GM19438 (cell line): ENCODE measurements around the gene TRAFD1.

Experiments used
- ATAC-seq: cut with Tn5 transposase; IDR thresholded peaks from one replicate; pipeline ENCODE4 v1.9.1; 2021; ENCODE audit warnings: low read depth; ENCODE audit not compliant: unreplicated experiment

TRAFD1 gene

GRCh38 chr12:112170971-112171596 lies 45.7 kb downstream of the TRAFD1 start:
- no peak for ATAC-seq

GRCh38 chr12:112172556-112173324 lies 47.4 kb downstream of the TRAFD1 start:
- ATAC-seq = no peak

DNA sequence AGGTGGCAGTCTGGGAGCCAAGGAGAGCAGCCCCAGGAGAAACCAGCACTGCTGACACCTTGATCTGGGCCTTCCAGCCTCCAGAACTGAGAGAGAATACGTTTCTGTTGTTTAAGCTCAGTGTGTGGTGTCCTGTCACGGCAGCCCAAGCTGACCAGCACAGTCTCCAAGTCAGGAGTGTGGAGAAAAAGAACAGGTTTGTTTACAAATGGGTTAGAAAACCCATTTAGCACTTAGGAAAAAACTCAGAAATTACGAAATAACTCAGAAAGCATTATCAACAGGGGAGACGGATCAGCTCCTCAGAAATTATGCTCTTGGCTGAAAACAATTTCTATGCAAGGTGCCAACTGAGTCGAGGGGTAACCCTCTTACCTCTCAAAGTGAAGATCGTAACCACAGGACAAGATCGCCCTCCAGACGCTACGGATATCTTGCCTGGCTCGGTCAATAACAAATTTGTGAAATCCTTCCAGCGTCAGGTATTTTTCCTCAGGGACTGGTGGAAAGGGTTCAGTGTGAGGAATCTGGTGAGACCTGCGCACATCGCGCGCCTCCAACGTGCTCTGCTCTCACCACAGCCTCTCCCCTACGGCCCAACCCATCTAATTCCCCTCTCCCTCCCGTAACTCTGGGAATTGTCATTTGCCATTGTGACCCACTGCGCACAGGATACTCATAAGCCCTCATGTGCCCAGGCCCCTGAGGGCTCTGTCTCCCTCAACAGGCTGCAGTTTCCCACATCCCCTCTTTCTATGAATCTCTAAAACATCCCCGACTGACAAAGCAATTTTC lies 50.2 kb downstream of the TRAFD1 start:
- no peak for ATAC-seq

- no peak for ATAC-seq
Observed at GRCh38 chr12:112176321-112177010, 51.1 kb downstream of the TRAFD1 start.

DNA sequence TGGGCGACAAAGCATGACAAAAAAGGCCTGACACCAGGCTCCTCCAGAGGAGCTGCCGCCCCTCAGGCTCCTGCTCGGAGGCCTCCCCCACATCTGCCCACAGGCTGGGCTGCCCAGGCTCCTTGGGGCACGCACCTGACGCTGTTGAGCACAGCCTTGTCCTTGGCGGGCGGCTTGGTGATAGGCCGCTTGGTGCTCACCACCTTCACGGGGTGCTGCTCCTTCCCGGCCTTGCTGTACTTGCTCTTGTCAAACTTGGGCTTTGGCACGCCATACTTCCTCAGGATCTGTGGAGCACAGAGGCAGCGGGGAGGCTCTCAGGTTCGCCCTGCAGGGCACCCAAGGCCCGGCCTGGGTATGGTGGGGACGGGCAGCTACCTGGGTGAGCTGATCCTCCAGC lies 53.4 kb downstream of the TRAFD1 start:
- no peak for ATAC-seq

- no peak for ATAC-seq
Observed at GRCh38 chr12:112179341-112179740, 54.0 kb downstream of the TRAFD1 start.

DNA sequence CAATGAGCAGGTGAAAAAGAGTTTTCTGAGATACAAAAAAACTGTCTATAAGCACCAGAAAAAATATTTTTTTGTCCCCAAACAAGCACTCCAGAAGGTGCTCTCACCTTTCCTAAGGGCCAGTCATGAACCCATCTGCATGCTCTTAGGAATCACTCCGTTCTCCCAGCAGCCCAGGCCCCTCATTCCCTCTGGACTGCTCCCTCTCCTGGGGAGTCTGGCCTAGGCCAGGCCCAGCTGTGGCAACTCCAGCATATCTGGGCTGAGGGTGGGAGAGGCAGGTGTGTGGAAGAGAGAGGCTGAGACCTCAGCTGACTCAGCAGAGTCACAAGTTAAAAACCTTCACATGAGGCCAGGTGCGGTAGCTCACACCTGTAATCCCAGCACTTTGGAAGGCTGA lies 54.6 kb downstream of the TRAFD1 start:
- no peak for ATAC-seq

- no peak for ATAC-seq
Observed at GRCh38 chr12:112180422-112180821, 55.1 kb downstream of the TRAFD1 start.

- ATAC-seq = no peak
Observed at GRCh38 chr12:112182499-112182898, 57.1 kb downstream of the TRAFD1 start.

GRCh38 chr12:112183141-112184021 lies 58.0 kb downstream of the TRAFD1 start:
- no peak for ATAC-seq

- ATAC-seq = no peak
Observed at GRCh38 chr12:112184056-112184887, 58.9 kb downstream of the TRAFD1 start.

- ATAC-seq = no peak
Observed at GRCh38 chr12:112185093-112185923, 59.9 kb downstream of the TRAFD1 start.

- ATAC-seq = no peak
Observed at GRCh38 chr12:112188130-112188830, 62.9 kb downstream of the TRAFD1 start.

GRCh38 chr12:112190231-112191025 lies 65.1 kb downstream of the TRAFD1 start:
- ATAC-seq = no peak

DNA sequence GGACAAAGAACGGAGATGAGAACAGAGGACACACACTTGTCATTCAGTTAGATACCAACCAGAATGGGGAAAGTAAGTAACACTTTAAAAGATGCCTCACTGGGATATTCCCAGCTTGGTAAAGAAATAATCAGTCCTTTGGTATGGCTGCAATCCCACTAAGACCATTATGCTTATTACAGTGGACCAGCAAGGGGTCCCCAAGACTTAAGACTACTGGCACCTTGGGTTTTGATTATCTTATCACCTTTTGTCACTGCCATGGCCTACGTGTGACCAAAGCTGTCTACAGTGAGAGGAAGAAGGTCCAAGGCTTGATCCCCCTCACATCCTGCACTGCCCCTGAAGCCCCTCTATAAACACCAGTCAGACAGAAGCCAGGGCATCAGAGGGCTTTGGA lies 65.8 kb downstream of the TRAFD1 start:
- ATAC-seq = no peak

DNA sequence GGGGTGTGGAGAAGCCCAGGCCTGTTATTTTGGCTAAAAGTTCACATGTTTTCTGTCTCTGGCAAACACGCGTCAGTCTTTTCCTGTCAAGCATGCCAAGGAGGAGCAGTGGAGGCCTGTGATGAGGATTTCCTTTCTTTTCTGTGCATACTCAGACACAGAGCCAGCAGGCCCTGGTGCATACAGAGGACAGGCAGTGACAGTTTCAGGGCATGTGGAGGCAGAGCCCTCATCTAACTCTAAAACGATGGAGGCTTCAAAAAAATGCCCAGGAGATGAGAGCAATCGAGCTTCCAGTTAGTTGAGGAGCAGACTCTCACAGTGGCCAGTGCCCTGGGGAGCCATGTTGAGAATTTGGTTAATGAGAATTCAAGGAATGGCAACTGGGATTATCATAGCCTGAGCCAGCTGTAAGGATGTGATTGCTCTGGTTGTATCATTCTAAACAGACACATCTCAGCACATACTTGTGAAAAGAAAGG lies 66.5 kb downstream of the TRAFD1 start:
- ATAC-seq = no peak

DNA sequence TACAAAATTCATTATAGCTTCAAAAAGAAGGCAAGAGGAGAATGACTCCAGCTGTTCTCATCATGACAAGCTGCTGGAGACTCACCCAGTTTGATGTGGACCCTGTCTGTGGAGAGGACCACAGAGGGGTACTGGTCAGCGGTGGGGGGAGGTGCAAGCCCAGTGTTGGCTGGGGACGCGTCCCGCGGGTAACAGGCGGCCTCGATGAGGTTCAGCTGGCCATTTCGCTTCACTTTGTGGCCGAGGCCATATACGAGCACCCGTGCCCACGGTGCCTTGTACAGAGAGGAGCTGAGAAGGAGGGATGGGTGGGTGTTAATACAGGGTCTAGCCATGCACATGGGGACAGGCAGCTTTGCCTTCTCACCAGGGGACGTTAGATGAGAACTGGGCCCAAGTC lies 67.1 kb downstream of the TRAFD1 start:
- ATAC-seq = no peak
